ENCODE data around the gene ATP8A1.

Gene ATP8A1

DNA sequence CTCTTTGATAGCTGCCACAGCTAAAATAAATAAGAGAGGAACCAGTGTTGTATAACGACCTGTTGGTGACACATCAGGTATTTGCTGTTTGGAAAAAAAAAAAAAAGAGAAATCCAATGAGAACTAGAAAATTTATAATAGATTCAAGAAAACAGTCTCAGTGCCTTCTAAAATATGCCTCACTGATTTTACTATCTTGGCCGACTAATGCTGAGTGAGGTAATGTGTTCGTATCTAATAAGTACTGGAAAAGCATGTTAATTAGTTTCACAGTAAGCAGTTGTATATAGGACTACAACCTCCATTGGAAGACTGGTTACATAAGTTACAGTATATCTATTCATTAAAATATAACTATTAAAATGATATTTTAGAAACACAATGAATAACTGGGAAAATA, 32.4 kb downstream of the ATP8A1 start:
- no peak for DNase-seq

DNA sequence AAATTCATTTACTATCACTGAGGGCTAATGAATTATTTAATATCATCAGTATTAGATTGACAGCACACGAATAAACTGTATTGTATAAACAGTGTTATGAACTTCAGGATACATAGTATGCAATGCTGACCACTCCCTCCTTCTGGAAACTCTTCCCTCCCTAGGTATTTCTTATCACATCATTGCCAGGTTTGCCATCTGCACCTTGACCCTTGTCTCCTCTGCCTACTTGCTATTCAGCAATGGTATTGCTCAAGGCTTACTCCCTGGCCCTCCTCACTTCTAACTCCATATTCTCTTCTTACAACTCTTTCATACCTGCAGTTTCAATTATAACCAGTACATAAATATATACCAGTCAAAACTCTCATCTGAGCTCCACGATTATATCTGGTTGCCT, 38.9 kb downstream of the ATP8A1 start:
- no peak for DNase-seq

DNA sequence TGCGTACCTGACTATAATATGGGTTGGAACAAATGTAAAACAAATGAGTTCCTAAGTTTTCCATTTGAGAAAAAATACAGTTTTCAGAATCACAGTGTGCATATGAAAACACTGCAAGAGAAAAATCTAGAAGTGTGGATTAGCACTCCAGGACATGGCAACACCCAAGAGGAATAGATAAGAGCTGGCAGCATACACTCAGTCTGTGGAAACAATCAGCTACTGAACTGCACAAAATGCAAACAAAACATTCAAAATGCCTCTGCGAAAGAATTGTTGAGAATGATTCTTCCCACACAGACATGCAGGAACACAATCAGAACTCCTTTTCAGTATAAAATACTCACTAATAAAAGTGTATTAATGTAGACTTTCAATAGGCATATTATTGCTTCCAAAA, 39.9 kb downstream of the ATP8A1 start:
- DNase-seq, result no peak

DNA sequence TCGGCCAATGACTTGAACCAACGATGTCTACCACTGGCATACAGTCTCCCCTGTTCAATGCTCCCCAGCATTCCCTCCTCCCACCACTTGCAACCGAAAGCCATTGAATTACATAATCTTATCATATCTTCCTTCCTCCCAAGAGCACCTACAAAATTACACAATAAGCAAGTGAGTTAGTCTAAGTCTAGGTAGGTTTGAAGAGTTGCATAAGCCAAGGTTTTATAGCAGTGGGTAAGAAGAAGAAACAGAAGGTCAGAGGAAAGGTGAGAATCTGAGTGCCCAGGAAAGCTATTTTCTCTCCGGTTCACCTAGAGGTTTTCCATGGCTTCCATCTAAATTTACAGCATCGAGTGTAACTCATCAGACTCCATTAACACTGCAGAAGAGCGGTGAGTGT, 40.3 kb downstream of the ATP8A1 start:
- DNase-seq, result no peak

DNA sequence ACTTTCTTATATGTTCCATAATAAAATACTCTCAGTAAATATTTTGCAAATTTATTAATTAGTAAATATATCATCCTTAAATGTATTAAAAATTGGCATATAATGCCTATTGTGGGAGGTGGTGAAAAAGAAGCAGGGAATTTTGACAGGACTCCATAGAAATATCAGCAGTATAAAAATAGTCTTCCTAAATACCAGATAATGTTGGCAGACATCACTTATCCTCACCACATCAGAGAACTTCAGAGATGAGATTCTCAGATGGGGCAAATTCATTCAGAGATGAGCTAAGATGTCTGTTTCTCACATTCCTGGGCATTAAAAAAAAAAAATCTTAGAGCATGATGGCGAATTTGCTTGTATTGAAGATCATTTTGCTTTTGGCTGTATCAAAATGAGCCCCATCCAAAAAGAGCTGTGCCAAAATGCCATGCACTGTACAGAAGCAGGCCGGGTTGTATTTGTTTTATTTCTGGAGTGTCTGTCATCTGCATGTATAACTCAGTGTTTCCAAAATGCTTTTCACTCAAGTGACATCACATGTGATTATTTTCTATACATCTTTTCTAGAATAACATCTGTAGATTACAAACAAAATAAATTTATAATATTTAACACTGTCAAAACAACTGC, 41.7 kb downstream of the ATP8A1 start:
- no peak for DNase-seq

DNA sequence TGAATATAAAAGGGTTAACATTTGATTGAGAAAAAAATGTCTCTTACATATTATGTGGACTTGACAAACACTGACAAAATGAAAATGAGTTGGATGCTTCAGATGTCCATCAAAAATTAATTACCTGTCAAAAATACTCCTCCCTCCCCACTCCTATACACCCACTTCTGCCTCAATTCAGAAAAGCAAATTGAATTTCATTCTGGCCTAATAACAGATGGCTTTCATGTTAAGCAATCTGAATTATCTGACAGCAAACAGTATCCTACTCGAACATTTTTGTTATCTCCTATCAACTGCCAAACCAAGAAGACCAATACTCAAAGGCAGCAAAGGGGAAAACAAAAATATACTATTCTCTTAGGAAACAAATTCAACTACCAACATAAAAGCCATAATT, 44.0 kb downstream of the ATP8A1 start:
- no peak for DNase-seq

DNA sequence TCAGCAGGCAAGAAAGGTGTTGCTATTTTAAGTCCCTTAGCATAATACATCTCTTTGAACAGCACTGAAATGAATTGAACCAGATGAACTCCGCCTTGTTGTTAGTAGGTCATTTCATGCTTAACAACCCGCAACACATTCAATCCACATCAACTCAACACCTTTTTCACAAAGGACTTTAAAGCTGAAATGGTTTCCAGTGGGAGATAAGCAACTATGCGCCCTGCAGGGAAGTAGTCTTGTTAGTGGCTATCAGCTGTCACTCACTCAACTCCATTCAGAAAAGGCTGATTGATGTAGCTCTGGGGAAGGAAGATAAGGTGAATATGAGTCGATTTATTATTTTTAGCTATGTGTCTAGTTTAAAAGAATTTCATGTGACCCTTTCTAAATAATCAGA, 46.0 kb downstream of the ATP8A1 start:
- DNase-seq, result no peak

DNA sequence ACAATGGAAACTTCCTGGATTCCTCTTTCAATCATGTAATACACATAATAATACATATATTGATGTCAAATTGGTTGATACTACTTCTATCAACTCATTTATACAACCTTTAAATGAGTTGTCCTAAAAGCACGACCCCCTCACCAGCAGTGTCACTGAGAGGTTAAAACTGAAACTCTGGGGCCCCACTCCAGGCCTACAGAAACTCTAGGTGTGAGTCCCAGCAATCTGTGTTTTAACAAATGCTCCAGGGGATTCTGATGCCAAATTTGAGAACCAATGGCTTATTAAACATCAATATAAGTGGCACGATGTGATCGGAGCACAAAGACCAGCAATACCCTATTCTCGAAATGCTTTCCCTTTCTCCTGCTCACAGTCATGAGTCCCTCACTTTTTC, 47.9 kb downstream of the ATP8A1 start:
- DNase-seq, result no peak

DNA sequence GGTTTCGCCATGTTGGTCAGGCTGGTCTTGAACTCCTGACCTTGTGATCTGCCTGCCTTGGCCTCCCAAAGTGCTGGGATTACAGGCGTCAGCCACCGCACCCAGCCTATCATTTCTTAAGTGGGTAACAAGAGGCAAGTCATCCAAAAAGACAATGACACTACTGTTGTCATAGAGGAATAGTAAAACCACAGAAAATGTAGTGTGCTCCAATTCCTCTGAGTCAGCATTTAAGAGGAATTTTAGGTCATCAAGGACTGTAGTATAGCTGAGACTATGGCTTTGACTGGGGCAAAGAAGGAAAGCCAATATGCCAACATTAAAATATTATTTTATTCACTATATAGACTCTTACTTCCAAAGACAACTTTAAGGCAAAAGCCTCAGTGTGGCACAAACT, 48.4 kb downstream of the ATP8A1 start:
- DNase-seq, result no peak

DNA sequence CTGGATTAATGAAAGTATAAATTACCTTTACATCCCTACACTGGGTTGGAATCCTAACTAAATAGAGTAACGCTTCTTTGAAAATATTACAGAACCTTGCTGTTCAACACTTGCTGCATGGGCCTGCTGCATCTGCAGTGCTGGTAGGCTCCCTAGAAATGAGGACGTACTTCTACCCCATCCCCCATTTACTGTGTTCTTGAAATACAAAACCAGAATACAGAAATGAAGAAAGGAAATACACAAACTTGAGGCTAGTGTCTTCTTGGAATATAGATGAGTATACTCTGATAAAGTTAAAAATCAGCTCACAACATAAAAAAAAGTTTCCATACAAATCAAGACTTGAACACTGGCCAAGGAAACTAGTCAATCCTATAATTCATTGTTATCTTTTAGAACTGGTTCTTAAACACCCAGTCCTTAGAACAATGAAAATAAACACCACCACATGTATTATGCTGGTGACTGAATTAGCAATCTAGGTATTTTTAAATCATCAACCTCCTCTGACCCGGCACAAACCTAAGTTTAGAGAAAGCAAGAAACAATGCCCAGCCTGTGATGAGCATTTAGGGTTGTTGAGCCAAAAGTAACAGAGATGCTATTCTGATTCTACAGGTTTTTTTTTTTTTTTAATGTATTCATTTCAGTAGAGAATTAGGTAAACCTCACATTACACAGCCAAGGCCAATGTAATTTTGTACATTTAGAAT, 49.7 kb downstream of the ATP8A1 start:
- no peak for DNase-seq

DNA sequence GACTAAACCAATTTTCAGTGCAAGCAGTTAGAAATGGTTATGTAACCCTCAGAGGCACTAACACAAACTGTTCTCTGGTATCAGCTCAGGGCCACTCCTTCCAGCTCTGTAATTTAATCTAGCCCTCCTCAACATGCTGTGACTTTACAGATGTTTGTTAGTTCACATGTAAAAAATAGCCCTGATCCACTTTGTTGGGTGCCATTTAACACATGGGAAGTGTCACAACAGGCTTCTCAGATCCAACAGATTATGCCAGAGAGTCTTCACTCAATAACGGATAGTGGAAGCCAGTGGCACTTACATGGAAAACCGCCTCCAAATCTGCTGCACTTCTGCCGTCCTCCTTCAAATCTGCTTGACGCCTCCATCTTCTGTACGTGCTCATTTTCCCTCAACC, 51.6 kb downstream of the ATP8A1 start:
- DNase-seq, result no peak

DNA sequence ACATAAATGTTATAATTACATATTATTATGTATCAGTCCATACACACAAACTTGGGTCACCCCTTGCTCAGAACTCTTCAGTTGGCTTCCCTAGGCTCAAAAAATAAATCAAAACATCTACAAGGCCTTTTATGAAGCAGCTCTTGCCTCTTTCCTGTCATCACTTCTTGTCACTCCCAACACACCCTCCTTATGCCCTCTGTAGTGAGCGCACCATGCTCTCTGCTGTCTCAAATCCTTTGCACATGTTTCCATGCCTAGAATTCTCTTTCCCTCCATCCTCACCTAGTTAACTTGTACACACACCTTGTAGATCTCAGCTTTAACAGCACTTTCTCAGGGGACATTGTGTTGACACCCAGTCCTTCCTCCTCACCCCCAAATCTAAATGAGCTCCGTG, 53.0 kb downstream of the ATP8A1 start:
- DNase-seq, result no peak

DNA sequence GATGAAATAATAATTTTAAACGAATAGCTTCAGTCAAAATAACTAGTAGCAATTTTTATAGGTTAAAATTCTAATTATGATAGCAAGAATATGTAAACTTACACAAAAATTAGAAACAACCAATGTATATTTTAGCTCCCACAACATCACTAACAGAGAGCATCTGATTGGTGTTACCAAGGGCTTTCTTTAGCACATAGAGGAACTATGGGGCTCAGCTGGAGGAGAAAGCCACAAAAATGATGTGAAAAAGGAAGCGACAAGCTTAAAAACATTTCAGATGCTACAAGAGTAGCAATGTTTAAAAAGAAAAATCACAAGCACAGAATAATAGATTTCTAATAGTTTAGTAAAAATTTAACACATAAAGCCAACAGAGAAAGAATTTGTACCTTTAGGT, 56.3 kb downstream of the ATP8A1 start:
- no peak for DNase-seq

DNA sequence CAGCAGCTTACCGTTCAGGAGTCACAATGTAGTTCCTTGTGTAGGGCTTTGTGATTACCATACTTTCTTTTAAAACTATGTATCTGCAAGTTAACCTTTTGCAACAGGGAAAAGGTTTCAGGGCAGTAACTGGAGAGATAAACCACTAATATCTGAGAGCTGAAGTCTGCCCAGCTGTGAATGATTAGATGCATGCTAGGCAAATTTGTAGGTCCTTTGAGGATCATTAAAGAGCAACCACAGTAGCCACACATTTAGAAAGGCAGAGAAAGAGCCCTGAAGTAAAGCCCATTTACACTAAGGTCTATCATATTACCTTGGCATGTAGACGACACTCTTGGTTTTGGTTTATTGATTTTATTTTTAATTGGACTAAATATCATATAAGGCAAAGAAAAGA, 60.0 kb downstream of the ATP8A1 start:
- no peak for DNase-seq

DNA sequence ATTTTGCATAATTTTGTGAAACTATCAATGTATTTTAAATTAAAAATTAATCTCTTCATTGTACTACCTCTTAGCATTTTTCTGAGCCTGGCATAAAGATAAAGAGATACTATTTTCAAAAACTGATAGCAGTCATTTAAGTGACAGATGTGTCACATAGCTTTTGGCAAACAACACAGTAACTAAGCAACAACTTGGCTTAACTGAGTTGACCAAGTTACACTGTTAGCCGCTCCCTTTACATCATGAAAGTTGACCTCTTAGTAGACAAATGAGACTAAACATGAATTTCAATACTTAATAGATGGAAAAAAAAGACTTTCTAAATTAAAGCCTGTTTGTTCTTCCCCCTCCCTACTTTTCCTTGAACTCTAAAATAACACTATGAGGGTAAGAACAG, 62.0 kb downstream of the ATP8A1 start:
- DNase-seq, result no peak

DNA sequence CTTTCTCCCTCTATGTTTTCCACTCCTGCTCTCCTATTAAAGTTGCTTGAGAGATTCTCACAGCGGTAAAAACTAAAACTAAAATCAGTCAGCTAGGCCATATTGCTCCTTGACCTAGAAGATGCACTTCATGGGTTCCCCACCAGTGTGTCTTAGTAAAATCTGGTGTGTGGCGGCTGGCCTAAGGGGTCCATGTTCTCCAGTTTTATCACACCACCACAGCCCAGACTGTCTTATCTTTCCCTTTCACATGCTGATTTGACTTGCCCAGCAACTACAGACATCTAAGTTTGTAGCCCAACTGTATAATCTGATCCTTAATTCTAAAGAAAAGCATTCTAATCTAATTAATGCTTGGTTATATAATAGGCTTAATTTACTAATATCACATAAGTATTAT, 68.0 kb downstream of the ATP8A1 start:
- DNase-seq, result no peak

DNA sequence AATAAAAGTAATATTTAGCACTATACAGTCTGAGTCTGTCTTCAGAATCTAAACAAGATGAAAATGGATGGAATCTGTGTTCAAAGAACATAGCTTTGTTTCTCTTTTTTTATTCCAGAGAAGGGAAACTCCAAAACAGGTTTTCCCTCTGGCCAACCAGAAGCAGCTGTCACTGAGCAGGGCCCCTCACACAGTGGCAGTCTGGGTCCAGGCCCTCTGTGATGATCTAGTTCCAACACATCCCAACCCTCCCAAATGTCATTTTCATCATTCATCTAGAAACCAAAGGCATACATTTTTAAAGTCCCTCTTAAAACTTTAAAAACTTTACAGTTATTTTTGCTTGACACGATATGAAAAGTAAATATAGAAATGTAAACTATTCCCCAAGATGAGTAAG, 70.1 kb downstream of the ATP8A1 start:
- no peak for DNase-seq

DNA sequence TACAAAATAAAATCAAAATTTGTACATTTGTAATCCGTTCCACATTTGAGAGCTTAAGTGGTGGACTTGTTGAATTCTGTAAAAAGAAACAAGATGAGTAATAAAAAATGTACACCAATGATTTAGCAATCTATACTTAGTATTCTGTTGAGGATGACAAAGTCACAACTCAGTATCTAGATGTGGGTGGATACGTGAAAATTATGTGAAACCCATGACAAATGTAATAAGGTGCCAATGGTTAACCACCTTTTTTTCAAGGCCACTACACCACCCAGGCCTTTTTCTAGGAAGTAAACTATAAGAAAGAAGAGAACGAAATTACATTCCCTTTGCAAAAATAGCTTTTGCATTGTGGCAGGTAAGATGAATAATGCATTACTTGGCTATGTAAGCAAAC, 77.0 kb downstream of the ATP8A1 start:
- no peak for DNase-seq

DNA sequence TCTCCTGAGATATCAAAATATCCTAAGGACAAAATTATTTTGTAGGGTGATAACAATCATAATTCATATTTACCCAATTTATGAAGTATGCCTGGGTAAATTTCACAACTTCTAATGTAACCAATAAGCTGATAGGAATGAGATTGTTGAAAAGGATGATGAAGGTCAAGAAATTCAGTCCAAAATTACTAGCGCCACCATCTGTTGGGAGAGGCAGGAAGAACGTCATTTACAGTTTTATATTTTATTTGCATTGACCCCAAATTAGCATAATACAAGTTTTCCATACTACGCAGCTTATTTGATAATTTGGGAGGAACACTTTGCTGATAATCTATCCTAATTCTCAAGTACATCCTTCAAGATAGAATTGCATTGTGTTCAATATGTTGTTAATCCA, 78.7 kb downstream of the ATP8A1 start:
- DNase-seq, result no peak

DNA sequence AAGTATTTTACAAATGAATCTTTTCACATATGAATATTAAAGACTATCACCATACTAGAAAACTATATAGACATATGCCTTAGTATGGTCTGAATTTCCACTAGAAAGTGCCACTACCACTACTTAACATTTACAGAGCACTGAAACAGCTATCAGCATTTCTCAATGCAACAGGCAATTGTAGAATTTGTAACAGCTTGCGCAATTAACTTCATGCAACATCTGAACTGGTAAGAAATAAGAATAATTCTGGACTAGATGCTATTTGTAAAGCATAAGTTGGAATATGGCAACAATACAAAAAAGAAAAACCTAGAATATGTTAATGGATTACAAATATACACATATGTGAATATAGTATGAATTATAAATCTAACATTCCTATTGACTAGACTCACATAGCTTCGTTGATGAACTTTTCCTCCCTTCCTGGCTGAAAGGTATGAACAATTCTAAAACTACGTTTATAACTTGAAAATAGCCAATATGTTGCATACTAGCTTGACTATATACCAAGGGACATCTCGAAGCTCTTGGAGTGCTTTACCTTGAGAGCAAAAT, 82.0 kb downstream of the ATP8A1 start:
- no peak for DNase-seq

DNA sequence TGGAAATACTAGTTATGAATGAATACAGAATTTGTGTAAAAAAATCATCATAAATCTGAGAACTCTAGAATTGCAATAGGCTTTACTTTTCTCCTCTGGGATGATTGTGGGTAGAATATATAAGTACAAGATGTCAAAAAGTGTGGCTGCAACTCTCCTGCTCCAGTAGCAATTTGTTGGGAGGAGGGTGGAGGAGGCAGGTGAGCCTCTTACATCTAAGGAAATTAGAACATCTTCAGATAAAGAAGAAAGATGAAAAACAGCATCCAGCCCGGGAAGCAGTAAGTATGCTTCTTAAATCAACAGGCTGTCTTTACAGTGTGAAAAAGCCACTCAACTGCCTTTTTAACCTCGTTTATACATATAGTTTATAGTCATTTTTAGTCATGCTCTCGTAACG, 83.7 kb downstream of the ATP8A1 start:
- DNase-seq, result no peak

DNA sequence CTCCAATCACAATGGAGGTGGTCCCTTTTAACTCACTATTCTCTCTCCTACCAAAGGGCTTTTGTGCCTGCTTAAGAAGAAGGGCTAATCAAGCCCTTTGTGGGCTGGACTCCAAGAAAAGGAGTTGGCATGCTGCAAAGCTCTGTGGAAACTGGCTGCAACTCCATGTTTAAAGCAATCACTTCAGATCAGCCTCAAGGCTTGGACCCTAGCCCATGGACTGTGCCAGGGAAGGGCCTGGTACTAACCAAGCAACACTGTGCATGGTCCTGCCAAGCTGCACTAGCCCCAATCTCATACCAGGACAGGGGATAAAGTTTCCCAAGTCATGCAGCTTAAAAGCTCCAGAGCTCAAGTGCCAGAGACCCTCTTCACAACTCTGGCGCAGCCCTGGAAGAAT, 86.7 kb downstream of the ATP8A1 start:
- no peak for DNase-seq

DNA sequence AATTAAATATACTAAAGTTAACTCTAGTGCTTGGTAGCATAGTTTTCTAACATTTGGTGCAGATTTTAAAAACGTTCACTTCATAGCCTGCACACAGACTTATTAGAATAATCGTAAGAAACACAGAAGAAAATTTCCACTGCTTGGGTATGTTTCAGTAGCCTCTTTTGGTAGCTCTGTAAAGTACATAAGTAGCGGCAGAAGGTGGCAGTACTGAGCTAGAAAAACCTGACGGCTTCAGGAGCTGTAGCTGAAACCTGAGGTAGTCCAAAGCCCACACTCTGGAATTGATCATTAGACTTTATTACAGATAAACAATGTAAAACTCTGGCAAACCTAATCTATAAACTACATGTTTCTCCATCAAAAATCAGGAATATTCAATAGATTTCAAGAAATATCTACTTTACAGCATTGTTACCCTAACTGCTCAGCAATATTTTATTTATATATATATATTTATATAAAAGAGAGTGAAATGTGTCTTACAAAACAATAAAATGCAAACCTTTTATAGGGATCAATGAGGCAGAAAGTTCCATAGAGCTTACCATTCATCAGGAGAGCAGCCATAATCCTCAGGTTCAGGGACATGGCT, 88.2 kb downstream of the ATP8A1 start:
- peak; percentile 26 for DNase-seq

DNA sequence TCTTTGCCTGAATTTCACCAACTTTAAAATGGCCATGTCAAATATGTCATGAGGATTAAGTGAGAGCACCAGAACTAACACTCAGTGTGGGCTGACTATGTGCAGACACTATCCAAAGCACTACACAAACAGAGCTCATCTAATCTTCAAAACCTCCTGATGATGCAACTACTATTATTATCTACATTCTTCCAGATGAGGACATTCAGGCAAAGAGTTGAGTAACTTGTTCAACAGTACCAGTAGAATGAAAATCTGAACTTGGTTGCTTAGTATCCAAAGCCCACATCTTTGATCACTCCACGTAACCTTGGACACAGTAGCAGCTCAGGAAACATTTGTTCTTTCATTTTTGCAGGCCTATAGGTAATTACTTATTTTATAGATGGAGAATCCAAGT, 90.1 kb downstream of the ATP8A1 start:
- no peak for DNase-seq

DNA sequence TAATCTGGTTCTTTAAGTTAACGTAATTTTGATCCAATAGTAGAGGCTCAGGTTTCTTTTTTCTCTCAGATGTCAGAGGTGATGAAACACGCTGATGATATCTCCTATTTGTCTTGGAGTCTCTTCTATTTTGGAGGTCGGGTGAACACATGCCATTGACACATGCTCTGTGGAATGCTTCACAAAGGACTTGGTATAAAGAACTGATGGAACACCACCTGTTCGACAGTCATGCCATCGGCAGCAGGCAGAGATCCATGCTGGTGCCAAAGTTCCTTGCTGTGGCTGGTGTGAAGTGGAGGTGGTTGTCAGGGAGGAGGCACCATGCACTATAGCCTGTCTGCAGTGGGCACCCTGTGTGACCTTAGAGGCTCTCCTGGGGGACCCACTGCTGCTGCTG, 94.9 kb downstream of the ATP8A1 start:
- DNase-seq, result no peak
